ENCODE results near the gene AMBRA1.

The AMBRA1 gene

DNA sequence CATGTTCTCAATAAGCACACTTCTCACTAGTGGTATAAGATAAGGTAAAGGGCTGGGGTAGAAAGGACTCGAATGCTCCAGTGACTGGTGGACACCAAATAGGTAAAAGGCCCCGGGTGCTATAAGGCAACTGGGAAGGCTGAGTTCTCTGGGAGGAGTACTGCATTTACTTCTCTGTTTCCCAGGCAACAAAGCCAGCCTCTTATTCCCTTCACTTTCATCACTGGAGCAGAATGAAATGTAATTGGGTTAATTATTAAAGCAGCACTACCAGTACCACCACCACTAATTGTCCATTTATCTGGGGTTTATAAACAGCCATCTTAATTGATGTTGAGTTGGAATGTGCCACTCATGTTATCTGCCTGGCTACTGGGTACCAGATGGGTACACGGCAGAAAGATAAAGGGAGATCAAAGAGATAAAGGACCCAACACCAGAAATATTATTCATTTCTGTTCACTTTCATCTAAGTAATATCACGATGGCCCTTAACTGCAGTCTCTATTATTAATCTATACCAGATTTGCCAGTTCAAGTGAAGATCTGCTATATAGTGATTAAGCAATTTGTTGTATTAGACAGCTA, 107.9 kb downstream of the AMBRA1 start:
- TF ChIP-seq CTCF (IDR thresholded peaks at IDR 0.05; ENCODE audit: extremely low read depth, missing control alignments) = no peak
- no peak for DNase-seq (ENCODE audit: low spot score)

DNA sequence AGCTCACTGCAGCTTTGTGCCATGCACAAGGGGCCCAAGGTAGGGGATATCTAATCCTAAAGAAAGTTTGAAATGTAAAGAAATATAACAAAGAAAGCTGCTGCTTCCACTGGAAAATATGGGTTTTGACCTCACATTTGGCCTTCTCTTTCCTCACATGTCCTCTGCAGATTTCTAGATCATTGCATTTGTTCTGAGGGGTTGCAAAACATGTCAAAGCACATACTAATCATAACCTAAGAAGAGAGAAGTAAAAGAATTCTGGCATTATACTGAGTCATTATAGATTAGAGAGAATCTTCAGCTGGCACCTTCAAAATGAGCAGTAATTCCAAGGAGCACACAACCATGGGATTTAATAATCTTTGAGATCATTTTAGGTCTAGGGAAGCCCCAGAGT, 109.7 kb downstream of the AMBRA1 start:
- no peak for TF ChIP-seq CTCF (IDR thresholded peaks at IDR 0.05; ENCODE audit: extremely low read depth, missing control alignments)

DNA sequence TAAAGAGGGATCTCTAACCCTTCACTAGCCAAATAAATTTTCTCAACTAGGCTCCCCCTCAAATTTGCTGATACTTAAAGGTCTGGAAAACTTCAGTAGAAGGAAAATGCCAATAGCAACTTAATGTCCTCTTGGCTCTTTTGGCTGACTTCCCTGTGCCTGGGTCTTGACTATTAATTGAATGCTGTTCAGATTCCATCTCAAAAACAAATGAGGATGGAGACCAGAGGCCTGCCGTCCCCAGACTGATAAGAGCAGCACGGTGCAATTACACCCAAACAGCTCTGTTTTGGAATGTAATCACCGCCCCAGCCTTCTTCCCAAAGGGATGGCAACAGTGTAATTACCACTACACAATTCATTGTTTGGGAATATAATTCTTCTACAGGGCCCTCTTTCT, 112.9 kb downstream of the AMBRA1 start:
- TF ChIP-seq CTCF (IDR thresholded peaks at IDR 0.05; ENCODE audit: extremely low read depth, missing control alignments) = no peak
- no peak for DNase-seq (ENCODE audit: low spot score)

More for the DNA sequence above, 109.7 kb downstream of the AMBRA1 start:
- no peak for DNase-seq (ENCODE audit: low spot score)

GRCh38 chr11:46480166-46480726, 113.6 kb downstream of the AMBRA1 start:
- no peak for DNase-seq (ENCODE audit: low spot score)
- TF ChIP-seq CTCF (IDR thresholded peaks at IDR 0.05; ENCODE audit: extremely low read depth, missing control alignments) = no peak

DNA sequence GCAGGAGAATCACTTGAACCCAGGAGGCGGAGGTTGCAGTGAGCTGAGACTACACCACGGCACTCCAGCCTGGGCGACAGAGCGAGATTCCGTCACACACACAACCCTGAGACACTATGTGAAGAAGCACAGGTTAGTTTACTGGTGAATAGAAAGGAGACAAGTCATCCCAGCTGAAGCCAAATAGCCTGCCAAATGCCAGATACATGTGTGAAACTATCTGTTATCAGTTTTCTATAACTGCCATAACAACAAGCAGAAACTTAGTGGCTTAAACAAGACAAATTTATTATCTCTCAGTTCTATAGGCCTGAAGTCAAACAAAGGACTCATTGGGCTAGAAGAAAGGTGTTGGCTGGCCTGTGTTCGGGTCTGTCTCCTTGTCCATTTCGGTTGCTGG, 114.2 kb downstream of the AMBRA1 start:
- no peak for TF ChIP-seq CTCF (IDR thresholded peaks at IDR 0.05; ENCODE audit: extremely low read depth, missing control alignments)
- DNase-seq (ENCODE audit: low spot score) = no peak

GRCh38 chr11:46478196-46478595, 115.6 kb downstream of the AMBRA1 start:
- DNase-seq (ENCODE audit: low spot score) = no peak
- no peak for TF ChIP-seq CTCF (IDR thresholded peaks at IDR 0.05; ENCODE audit: extremely low read depth, missing control alignments)

GRCh38 chr11:46477136-46477535, 116.7 kb downstream of the AMBRA1 start:
- DNase-seq (ENCODE audit: low spot score) = no peak

More at GRCh38 chr11:46477136-46477535, 116.7 kb downstream of the AMBRA1 start:
- TF ChIP-seq CTCF (IDR thresholded peaks at IDR 0.05; ENCODE audit: extremely low read depth, missing control alignments) = no peak
